ENCODE data around the gene ATG9A. TPM values are rescaled to one million over a fixed set of nuclear protein-coding genes. Genes with fewer than 3 reads are reported as not detected.

ATG9A gene
- total and polyA plus RNA-seq, 2 of the 8 experiments (the other 6 are each of a cell fraction or from before 2014, with no cell fraction given): 43.6 to 66.8 TPM

GRCh38 chr2:219213486-219214071, 15.9 kb downstream of the ATG9A start (continued):
- TF ChIP-seq, protein P1, sequence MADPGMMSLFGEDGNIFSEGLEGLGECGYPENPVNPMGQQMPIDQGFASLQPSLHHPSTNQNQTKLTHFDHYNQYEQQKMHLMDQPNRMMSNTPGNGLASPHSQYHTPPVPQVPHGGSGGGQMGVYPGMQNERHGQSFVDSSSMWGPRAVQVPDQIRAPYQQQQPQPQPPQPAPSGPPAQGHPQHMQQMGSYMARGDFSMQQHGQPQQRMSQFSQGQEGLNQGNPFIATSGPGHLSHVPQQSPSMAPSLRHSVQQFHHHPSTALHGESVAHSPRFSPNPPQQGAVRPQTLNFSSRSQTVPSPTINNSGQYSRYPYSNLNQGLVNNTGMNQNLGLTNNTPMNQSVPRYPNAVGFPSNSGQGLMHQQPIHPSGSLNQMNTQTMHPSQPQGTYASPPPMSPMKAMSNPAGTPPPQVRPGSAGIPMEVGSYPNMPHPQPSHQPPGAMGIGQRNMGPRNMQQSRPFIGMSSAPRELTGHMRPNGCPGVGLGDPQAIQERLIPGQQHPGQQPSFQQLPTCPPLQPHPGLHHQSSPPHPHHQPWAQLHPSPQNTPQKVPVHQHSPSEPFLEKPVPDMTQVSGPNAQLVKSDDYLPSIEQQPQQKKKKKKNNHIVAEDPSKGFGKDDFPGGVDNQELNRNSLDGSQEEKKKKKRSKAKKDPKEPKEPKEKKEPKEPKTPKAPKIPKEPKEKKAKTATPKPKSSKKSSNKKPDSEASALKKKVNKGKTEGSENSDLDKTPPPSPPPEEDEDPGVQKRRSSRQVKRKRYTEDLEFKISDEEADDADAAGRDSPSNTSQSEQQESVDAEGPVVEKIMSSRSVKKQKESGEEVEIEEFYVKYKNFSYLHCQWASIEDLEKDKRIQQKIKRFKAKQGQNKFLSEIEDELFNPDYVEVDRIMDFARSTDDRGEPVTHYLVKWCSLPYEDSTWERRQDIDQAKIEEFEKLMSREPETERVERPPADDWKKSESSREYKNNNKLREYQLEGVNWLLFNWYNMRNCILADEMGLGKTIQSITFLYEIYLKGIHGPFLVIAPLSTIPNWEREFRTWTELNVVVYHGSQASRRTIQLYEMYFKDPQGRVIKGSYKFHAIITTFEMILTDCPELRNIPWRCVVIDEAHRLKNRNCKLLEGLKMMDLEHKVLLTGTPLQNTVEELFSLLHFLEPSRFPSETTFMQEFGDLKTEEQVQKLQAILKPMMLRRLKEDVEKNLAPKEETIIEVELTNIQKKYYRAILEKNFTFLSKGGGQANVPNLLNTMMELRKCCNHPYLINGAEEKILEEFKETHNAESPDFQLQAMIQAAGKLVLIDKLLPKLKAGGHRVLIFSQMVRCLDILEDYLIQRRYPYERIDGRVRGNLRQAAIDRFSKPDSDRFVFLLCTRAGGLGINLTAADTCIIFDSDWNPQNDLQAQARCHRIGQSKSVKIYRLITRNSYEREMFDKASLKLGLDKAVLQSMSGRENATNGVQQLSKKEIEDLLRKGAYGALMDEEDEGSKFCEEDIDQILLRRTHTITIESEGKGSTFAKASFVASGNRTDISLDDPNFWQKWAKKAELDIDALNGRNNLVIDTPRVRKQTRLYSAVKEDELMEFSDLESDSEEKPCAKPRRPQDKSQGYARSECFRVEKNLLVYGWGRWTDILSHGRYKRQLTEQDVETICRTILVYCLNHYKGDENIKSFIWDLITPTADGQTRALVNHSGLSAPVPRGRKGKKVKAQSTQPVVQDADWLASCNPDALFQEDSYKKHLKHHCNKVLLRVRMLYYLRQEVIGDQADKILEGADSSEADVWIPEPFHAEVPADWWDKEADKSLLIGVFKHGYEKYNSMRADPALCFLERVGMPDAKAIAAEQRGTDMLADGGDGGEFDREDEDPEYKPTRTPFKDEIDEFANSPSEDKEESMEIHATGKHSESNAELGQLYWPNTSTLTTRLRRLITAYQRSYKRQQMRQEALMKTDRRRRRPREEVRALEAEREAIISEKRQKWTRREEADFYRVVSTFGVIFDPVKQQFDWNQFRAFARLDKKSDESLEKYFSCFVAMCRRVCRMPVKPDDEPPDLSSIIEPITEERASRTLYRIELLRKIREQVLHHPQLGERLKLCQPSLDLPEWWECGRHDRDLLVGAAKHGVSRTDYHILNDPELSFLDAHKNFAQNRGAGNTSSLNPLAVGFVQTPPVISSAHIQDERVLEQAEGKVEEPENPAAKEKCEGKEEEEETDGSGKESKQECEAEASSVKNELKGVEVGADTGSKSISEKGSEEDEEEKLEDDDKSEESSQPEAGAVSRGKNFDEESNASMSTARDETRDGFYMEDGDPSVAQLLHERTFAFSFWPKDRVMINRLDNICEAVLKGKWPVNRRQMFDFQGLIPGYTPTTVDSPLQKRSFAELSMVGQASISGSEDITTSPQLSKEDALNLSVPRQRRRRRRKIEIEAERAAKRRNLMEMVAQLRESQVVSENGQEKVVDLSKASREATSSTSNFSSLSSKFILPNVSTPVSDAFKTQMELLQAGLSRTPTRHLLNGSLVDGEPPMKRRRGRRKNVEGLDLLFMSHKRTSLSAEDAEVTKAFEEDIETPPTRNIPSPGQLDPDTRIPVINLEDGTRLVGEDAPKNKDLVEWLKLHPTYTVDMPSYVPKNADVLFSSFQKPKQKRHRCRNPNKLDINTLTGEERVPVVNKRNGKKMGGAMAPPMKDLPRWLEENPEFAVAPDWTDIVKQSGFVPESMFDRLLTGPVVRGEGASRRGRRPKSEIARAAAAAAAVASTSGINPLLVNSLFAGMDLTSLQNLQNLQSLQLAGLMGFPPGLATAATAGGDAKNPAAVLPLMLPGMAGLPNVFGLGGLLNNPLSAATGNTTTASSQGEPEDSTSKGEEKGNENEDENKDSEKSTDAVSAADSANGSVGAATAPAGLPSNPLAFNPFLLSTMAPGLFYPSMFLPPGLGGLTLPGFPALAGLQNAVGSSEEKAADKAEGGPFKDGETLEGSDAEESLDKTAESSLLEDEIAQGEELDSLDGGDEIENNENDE (IDR thresholded peaks at IDR 0.05; ENCODE audit: insufficient replicate concordance, low read length): no peak
- TF ChIP-seq ZNF274 (IDR thresholded peaks at IDR 0.05; ENCODE audit: borderline replicate concordance, extremely low read depth, low read length) (no peak), BRCA1 (IDR thresholded peaks at IDR 0.05; ENCODE audit: low read depth, low read length) (no peak), FOSL1 (IDR thresholded peaks at IDR 0.05; ENCODE audit: insufficient read depth, low read depth, low read length) (no peak), MAFK (IDR thresholded peaks at IDR 0.05; ENCODE audit: low read depth, low read length) (no peak), GTF2F1 (IDR thresholded peaks at IDR 0.05; ENCODE audit: borderline replicate concordance, low read depth, low read length) (no peak), POLR2A (IDR thresholded peaks at IDR 0.05; ENCODE audit: control extremely low read depth in 1 of 2, low read depth in 2 of 2, low read length in 2 of 2) (no peak), SRF (IDR thresholded peaks at IDR 0.05; ENCODE audit: low read depth, low read length) (no peak), CEBPB (IDR thresholded peaks at IDR 0.05; ENCODE audit: low read depth, low read length) (no peak), TEAD4 (IDR thresholded peaks at IDR 0.05; ENCODE audit: low read depth, low read length) (no peak), ASH2L (IDR thresholded peaks at IDR 0.05; ENCODE audit: low read length) (no peak)
- TF ChIP-seq, protein P2, sequence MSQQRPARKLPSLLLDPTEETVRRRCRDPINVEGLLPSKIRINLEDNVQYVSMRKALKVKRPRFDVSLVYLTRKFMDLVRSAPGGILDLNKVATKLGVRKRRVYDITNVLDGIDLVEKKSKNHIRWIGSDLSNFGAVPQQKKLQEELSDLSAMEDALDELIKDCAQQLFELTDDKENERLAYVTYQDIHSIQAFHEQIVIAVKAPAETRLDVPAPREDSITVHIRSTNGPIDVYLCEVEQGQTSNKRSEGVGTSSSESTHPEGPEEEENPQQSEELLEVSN (IDR thresholded peaks at IDR 0.05): no peak
